Lower lobe of right lung (tissue), 2 donors: Measurements from ENCODE around the gene LRRK2. TPM values are rescaled to one million over a fixed set of nuclear protein-coding genes. Genes with fewer than 3 reads are reported as not detected.

ENCODE experiments used
- ATAC-seq, 2 donors: fragments of 200-7000 bp; cut with Tn5 transposase; one replicate each; pipeline ENCODE4 v1.9.1; 2020 to 2022; ENCODE audit warnings: mild to moderate bottlenecking in 2 of 2, moderate library complexity in 2 of 2
- DNase-seq: peaks from one replicate; pipeline ENCODE4 v3.0.0-alpha.2; 2020
- H3K27ac ChIP-seq: fragments of 200-600 bp; one replicate; pipeline ENCODE4 v1.8.0; 2022
- H3K27me3 ChIP-seq: fragments of 200-600 bp; one replicate; pipeline ENCODE4 v1.8.0; 2022; ENCODE audit warnings: low read depth
- H3K36me3 ChIP-seq: fragments of 200-600 bp; one replicate; pipeline ENCODE4 v1.8.0; 2022; ENCODE audit warnings: mild to moderate bottlenecking
- H3K4me1 ChIP-seq: fragments of 200-600 bp; one replicate; pipeline ENCODE4 v1.8.0; 2022
- H3K4me3 ChIP-seq: fragments of 200-600 bp; one replicate; pipeline ENCODE4 v1.8.0; 2022; ENCODE audit warnings: mild to moderate bottlenecking
- H3K9me3 ChIP-seq: fragments of 200-600 bp; one replicate; pipeline ENCODE4 v1.8.0; 2022
- intact Hi-C: fragments of 100-400 bp; cut with DNase I; formaldehyde crosslinking; loops from one replicate; pipeline ENCODE4 v1.11.0; 2022
- total RNA-seq: library from RNA; stranded (reverse); fragmentation: NEBNext Ultra II Directional; extraction: Animal tissue kit (Norgen Biotek cat#: 25700); gene quantifications from one replicate; pipeline ENCODE4 v1.2.1, GENCODE V29; 2021
- TF ChIP-seq, protein P1 (sequence below): fragments of 200-600 bp; IDR thresholded peaks from one replicate; pipeline ENCODE4 v1.8.0; 2022; ENCODE audit warnings: antibody characterized with exemption, mild to moderate bottlenecking
- donor health status: DM: no; HTN: yes; CAD: no; lungs with severe emphysema.

The LRRK2 gene
- total RNA-seq, 1 donor from 2014 or later: 426 TPM

DNA sequence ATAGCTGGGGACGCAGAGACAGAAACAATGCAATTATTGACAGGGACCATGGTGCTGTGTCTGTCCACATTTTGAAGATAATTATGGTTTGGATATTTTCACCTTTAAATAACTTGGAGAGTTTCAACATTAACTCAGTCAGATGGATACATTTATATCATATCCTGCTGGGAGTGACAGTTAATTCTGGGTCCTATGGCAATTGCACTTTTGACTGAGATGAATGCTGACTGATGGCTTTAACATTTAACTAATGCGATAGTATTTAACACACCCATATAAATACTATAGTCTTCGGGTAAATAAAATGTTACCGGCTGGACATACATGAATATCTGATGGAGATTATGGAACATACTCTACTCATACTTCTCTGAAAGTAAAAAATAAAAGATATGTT lies 118.3 kb downstream of the LRRK2 start:
- TF ChIP-seq, protein P1, sequence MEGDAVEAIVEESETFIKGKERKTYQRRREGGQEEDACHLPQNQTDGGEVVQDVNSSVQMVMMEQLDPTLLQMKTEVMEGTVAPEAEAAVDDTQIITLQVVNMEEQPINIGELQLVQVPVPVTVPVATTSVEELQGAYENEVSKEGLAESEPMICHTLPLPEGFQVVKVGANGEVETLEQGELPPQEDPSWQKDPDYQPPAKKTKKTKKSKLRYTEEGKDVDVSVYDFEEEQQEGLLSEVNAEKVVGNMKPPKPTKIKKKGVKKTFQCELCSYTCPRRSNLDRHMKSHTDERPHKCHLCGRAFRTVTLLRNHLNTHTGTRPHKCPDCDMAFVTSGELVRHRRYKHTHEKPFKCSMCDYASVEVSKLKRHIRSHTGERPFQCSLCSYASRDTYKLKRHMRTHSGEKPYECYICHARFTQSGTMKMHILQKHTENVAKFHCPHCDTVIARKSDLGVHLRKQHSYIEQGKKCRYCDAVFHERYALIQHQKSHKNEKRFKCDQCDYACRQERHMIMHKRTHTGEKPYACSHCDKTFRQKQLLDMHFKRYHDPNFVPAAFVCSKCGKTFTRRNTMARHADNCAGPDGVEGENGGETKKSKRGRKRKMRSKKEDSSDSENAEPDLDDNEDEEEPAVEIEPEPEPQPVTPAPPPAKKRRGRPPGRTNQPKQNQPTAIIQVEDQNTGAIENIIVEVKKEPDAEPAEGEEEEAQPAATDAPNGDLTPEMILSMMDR: no peak
- H3K36me3 ChIP-seq: peaks cover 56% of the 10 kb centered on the region
- no peaks in the 10 kb centered on the region for H3K27me3 ChIP-seq
- peaks cover 4% of the 10 kb centered on the region for H3K4me1 ChIP-seq
- DNase-seq (no peak), ATAC-seq (no peak)
- no peak overlapping the region for H3K27ac ChIP-seq
- H3K9me3 ChIP-seq: no peaks in the 10 kb centered on the region
- no peak overlapping the region for H3K4me3 ChIP-seq
- intact Hi-C loops: no loop called here

DNA sequence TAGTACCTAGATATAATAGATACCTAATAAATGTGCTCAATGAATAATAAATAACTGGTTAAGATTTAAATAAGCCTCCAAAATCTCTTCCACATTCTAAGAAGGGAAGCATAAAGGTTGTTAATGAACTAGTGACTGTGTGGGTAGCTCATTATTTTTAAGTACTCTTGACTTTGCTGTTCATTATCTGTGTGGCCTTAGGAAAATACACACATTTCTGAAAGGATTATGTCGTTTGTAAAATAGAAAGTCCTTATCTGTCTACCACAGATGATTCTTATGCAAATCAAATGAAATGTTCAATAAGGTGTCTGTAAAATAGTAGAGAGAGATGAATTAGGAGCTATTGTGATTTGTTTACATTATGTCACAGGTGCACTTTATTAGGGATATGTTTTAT lies 119.5 kb downstream of the LRRK2 start:
- Histone ChIP-seq H3K4me1 (no peaks in the 10 kb centered on the region), H3K36me3 (peaks cover 54% of the 10 kb centered on the region), H3K27me3 (no peaks in the 10 kb centered on the region), H3K27ac (no peak overlapping the region), H3K9me3 (no peaks in the 10 kb centered on the region), H3K4me3 (no peak overlapping the region)
- intact Hi-C loops: no loop called here
- DNase-seq (no peak), ATAC-seq (no peak)
- TF ChIP-seq, protein P1: no peak

DNA sequence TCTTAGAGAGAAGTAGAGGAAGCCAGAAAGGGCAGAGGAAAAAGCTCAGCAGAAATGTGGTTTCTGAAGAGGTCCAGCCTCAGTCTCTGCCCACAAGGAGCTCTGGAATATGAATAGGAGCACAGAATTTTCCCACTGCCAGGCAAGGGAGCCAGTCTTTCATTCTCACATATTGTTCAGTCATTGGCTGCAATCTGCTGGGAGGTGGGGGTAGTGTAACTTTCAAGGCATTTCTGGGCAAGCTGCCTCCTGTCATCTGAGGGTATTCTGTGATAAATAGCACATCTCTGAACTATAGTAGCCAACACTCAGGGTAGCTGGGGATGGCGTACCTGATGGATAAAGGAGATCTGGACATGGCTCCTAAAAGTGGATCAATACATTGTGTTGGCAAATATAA lies 127.2 kb downstream of the LRRK2 start:
- H3K36me3 ChIP-seq: peaks cover 64% of the 10 kb centered on the region
- TF ChIP-seq, protein P1: no peak

DNA sequence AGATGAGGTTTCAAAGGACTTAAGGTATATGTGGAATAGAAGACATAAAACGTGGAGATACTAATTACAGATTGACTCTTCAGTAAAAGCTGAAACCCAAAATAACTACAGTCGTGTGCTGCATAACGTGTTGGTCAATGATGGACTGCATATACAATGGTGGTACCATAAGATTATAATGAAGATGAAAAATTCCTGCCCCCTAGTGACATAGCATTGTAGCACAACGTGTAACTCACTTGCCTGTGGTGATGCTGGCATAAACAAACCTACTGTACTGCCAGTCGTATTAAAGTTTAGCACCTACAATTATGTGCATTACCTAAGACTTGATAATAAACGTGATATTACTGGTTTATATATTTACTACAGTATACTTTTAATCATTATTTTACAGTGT lies 150.3 kb downstream of the LRRK2 start:
- no peak for DNase-seq
- Histone ChIP-seq H3K4me3 (no peak overlapping the region), H3K27ac (no peak overlapping the region), H3K9me3 (no peaks in the 10 kb centered on the region), H3K27me3 (no peaks in the 10 kb centered on the region), H3K36me3 (no peaks in the 10 kb centered on the region), H3K4me1 (no peaks in the 10 kb centered on the region)
- TF ChIP-seq, protein P1: peak; percentile 19
- intact Hi-C loops: no loop called here
- peak in 1 of 2 donors; percentile 40 for ATAC-seq

More for the DNA sequence above, 127.2 kb downstream of the LRRK2 start:
- H3K27ac ChIP-seq: no peak overlapping the region
- DNase-seq (no peak), ATAC-seq (peak; percentile 6 to 52)
- no peaks in the 10 kb centered on the region for H3K27me3 ChIP-seq
- no peaks in the 10 kb centered on the region for H3K9me3 ChIP-seq
- intact Hi-C loops: no loop called here
- no peaks in the 10 kb centered on the region for H3K4me1 ChIP-seq
- no peak overlapping the region for H3K4me3 ChIP-seq

DNA sequence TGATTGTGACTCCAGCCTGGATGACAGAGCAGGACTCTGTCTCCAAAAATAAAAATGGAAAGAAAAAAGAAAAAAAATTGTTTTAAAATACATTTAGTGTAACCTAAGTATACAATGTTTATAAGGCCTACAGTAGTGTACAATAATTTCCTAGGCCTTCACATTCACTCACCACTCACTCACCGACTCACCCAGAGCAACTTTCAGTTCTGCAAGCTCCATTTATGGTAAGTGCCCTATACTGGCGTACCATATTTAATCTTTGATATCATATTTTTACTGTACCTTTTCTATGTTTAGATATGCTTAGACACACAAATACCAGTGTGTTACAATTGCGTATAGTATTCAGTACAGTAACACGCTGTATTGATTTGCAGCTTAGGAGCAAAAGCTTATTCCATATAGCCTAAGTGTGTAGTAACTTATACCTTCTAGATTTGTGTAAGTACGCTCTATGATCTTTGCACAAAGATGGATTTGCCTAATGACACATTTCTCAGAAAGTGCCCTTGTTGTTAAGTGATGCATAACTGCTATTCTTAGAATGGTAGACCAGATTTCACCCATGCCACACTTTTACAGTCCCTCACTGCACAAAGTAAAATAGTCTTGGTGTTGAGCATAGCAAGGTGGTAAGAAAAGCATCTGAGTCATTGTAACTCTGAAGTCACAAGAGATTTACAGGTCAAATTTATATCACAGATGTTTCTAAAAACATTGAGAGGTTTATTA lies 151.9 kb downstream of the LRRK2 start:
- intact Hi-C loops: no loop called here
- TF ChIP-seq, protein P1: no peak
- H3K36me3 ChIP-seq: no peaks in the 10 kb centered on the region
- H3K9me3 ChIP-seq: no peaks in the 10 kb centered on the region
- DNase-seq (no peak), ATAC-seq (no peak)
- H3K27ac ChIP-seq: no peak overlapping the region
- H3K27me3 ChIP-seq: no peaks in the 10 kb centered on the region
- no peaks in the 10 kb centered on the region for H3K4me1 ChIP-seq
- no peak overlapping the region for H3K4me3 ChIP-seq
